Tibial nerve (tissue), 4 donors: Measurements from ENCODE around the gene MED22.

Experiments used
- CTCF ChIP-seq, 5 experiments: fragments of 200-600 bp in 3 of 5; fragments of 450-650 bp in 2 of 5; sonication (generic) in 3 of 5; IDR thresholded peaks; one replicate each; pipeline ENCODE4 v1.5.1; 2016 to 2019; ENCODE audit warnings: antibody characterized with exemption in 5 of 5, mild to moderate bottlenecking in 3 of 5, moderate library complexity in 2 of 5
- EP300 ChIP-seq, 2 donors: sonication (generic); formaldehyde crosslinking; IDR thresholded peaks; one replicate each; pipeline ENCODE4 v1.6.1; 2017; ENCODE audit warnings: antibody characterized with exemption in 2 of 2, mild to moderate bottlenecking in 1 of 2
- POLR2A ChIP-seq, 2 donors: fragments of 450-650 bp; IDR thresholded peaks; one replicate each; pipeline ENCODE4 v1.6.1; 2017; ENCODE audit warnings: antibody characterized with exemption in 2 of 2, mild to moderate bottlenecking in 2 of 2, moderate library complexity in 2 of 2

- peak in 1 of 2 donors; percentile 9 for TF ChIP-seq POLR2A (IDR thresholded peaks at IDR 0.05)
- TF ChIP-seq CTCF (IDR thresholded peaks at IDR 0.05): no peak
- TF ChIP-seq EP300 (IDR thresholded peaks at IDR 0.05): peak in 1 of 2 donors; percentile 11
Observed at GRCh38 chr9:133341369-133342068, 6.4 kb downstream of the MED22 start.
